ENCODE measurements around the gene GPR15. TPM values are rescaled to one million over a fixed set of nuclear protein-coding genes. Genes with fewer than 3 reads are reported as not detected.

GPR15 gene
- total and polyA plus RNA-seq, 10 of the 15 experiments (the other 5 are each of a cell fraction or from before 2014, with no cell fraction given) = 70.7 to 150 (median 115) TPM

DNA sequence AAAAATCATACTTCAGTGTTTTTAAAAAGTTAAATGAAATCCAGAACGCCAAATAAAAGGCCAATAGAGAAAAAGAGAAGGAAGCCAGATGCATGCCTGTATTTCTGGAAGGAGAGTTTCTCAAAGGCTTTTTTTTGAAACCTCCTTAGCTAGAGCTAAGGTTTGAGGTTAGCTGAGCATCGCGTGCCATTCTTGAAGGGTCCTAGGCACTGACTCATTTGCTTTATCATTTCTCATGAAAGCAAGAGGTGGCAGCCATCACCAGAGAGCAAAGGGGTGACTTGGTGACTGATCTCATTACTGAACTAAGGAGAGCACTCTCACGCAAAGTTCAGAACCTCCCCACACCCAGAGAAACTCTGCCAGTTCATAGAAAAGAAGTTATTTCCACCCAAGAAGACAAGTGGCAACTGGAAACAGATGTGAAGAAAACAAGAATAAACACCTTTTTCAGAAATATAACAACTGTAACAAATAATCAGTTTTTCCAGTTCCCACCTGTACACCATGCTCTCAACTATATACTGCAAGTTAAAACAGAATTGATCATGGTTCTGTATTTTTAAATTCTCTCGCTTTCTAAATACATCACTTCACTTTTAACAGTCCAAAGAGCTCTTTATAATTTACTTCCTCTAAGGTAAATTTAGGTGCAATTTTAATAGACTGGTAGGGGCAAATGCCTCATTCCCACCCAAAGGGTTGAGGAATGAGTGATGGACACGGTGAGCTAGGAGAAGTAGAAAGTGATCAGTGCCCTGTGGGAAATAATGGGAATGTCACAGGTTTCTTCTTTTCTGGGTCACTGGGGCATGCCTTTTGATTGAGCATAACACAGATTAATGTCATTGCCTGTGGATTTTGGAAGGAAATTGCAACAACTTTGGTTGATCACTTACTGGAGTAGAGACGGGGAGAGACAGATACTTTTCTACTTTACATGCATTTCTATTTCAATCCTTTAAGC, 24.7 kb downstream of the GPR15 start (continued):
- TF ChIP-seq, protein P1, sequence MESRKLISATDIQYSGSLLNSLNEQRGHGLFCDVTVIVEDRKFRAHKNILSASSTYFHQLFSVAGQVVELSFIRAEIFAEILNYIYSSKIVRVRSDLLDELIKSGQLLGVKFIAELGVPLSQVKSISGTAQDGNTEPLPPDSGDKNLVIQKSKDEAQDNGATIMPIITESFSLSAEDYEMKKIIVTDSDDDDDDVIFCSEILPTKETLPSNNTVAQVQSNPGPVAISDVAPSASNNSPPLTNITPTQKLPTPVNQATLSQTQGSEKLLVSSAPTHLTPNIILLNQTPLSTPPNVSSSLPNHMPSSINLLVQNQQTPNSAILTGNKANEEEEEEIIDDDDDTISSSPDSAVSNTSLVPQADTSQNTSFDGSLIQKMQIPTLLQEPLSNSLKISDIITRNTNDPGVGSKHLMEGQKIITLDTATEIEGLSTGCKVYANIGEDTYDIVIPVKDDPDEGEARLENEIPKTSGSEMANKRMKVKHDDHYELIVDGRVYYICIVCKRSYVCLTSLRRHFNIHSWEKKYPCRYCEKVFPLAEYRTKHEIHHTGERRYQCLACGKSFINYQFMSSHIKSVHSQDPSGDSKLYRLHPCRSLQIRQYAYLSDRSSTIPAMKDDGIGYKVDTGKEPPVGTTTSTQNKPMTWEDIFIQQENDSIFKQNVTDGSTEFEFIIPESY (IDR thresholded peaks at IDR 0.05) = no peak
- TF ChIP-seq, protein P2, sequence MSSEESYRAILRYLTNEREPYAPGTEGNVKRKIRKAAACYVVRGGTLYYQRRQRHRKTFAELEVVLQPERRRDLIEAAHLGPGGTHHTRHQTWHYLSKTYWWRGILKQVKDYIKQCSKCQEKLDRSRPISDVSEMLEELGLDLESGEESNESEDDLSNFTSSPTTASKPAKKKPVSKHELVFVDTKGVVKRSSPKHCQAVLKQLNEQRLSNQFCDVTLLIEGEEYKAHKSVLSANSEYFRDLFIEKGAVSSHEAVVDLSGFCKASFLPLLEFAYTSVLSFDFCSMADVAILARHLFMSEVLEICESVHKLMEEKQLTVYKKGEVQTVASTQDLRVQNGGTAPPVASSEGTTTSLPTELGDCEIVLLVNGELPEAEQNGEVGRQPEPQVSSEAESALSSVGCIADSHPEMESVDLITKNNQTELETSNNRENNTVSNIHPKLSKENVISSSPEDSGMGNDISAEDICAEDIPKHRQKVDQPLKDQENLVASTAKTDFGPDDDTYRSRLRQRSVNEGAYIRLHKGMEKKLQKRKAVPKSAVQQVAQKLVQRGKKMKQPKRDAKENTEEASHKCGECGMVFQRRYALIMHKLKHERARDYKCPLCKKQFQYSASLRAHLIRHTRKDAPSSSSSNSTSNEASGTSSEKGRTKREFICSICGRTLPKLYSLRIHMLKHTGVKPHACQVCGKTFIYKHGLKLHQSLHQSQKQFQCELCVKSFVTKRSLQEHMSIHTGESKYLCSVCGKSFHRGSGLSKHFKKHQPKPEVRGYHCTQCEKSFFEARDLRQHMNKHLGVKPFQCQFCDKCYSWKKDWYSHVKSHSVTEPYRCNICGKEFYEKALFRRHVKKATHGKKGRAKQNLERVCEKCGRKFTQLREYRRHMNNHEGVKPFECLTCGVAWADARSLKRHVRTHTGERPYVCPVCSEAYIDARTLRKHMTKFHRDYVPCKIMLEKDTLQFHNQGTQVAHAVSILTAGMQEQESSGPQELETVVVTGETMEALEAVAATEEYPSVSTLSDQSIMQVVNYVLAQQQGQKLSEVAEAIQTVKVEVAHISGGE (CRISPR knock-in tag; IDR thresholded peaks at IDR 0.05) = peak; percentile 4; the same call in 1 of the 2 replicates
- TF ChIP-seq PAX5 (IDR thresholded peaks at IDR 0.05; ENCODE audit: borderline replicate concordance, low read depth, low read length) = peak; percentile 98
- TF ChIP-seq ZNF217 (IDR thresholded peaks at IDR 0.05) = peak; percentile 20; the same call in 1 of the 2 replicates
- no peak for TF ChIP-seq NFXL1 (IDR thresholded peaks at IDR 0.05; ENCODE audit: borderline replicate concordance)
- TF ChIP-seq BRCA1 (IDR thresholded peaks at IDR 0.05; ENCODE audit: low read depth, low read length) = no peak
- 0 out of 2 replicates have a peak, but pooled peaks have one; percentile 51 for TF ChIP-seq MYB (IDR thresholded peaks at IDR 0.05; ENCODE audit: borderline replicate concordance, low read depth, low read length)
- TF ChIP-seq, protein P3, sequence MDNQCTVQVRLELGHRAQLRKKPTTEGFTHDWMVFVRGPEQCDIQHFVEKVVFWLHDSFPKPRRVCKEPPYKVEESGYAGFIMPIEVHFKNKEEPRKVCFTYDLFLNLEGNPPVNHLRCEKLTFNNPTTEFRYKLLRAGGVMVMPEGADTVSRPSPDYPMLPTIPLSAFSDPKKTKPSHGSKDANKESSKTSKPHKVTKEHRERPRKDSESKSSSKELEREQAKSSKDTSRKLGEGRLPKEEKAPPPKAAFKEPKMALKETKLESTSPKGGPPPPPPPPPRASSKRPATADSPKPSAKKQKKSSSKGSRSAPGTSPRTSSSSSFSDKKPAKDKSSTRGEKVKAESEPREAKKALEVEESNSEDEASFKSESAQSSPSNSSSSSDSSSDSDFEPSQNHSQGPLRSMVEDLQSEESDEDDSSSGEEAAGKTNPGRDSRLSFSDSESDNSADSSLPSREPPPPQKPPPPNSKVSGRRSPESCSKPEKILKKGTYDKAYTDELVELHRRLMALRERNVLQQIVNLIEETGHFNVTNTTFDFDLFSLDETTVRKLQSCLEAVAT (IDR thresholded peaks at IDR 0.05) = no peak
- no peak for TF ChIP-seq SREBF2 (IDR thresholded peaks at IDR 0.05; ENCODE audit: low read length)
- TF ChIP-seq NRF1 (conservative IDR thresholded peaks at IDR 0.05; ENCODE audit: low read depth, low read length) = no peak
- peak in 1 of 2 experiments; percentile 90; a peak in 2 of 4 replicates for TF ChIP-seq ETV6 (conservative IDR thresholded peaks at IDR 0.05 in 1 of 2, IDR thresholded peaks at IDR 0.05 in 1 of 2; ENCODE audit: borderline replicate concordance in 1 of 2, low read depth in 1 of 2)
- no peak; the same call in 1 of the 2 replicates for TF ChIP-seq SMC3 (IDR thresholded peaks at IDR 0.05; ENCODE audit: borderline replicate concordance, low read length)
- TF ChIP-seq, protein P4, sequence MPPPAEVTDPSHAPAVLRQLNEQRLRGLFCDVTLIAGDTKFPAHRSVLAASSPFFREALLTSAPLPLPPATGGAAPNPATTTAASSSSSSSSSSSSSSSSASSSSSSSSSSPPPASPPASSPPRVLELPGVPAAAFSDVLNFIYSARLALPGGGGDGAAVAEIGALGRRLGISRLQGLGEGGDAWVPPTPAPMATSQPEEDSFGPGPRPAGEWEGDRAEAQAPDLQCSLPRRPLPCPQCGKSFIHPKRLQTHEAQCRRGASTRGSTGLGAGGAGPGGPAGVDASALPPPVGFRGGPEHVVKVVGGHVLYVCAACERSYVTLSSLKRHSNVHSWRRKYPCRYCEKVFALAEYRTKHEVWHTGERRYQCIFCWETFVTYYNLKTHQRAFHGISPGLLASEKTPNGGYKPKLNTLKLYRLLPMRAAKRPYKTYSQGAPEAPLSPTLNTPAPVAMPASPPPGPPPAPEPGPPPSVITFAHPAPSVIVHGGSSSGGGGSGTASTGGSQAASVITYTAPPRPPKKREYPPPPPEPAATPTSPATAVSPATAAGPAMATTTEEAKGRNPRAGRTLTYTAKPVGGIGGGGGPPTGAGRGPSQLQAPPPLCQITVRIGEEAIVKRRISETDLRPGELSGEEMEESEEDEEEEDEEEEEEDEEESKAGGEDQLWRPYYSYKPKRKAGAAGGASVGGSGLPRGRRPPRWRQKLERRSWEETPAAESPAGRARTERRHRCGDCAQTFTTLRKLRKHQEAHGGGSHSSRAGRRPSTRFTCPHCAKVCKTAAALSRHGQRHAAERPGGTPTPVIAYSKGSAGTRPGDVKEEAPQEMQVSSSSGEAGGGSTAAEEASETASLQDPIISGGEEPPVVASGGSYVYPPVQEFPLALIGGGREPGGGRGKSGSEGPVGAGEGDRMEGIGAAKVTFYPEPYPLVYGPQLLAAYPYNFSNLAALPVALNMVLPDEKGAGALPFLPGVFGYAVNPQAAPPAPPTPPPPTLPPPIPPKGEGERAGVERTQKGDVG (CRISPR knock-in tag; IDR thresholded peaks at IDR 0.05) = no peak

Data from GM12878 (cell line).